ENCODE data around the gene SNX13. TPM values are rescaled to one million over a fixed set of nuclear protein-coding genes. Genes with fewer than 3 reads are reported as not detected.
"Not testable (repeated sequence)": the region's sequence is repeated elsewhere in the genome, so short reads cannot be mapped to it uniquely, and the experiment has no call there.

The SNX13 gene
- total and polyA plus RNA-seq, 8 donors, result 36.1 to 51.4 (median 43.2) TPM

DNA sequence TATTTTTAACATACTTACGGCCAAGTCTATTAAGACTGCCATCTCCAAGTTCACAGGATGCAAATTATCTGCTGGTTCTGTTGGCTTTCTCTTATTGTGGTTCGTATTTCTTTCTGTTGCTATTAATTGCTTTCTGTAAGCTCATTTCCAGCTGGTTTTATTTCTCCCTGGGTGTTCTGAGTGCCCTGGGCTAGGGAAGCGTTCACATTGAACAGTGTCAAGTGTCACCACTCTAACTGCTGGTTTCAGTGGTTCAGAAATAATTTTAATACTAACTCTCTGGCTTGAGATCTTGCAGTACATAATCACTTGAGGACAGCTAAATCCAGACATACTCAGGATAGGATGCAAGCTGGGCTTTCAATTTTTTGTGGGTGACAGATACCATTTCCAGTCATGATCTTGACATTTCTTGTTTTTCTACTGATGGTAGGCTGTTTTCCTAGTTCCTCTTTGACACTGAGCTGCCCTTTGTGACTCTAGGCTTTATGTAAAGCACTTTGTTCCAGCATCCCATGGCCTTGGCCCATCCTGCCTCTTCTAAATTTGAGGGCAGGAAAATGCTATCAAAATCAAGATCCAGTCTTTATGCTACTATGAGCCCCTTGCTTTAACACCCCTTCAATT is 117.6 kb downstream of the SNX13 start:
- H3K36me3 ChIP-seq, result peaks cover 0 to 28% of the 10 kb centered on the region in 2 donors
- H3K27me3 ChIP-seq, result no peaks in the 10 kb centered on the region
- H3K27ac ChIP-seq, result no peak overlapping the region
- DNase-seq, result no peak
- H3K4me1 ChIP-seq, result no peaks in the 10 kb centered on the region
- TF ChIP-seq, protein P1, sequence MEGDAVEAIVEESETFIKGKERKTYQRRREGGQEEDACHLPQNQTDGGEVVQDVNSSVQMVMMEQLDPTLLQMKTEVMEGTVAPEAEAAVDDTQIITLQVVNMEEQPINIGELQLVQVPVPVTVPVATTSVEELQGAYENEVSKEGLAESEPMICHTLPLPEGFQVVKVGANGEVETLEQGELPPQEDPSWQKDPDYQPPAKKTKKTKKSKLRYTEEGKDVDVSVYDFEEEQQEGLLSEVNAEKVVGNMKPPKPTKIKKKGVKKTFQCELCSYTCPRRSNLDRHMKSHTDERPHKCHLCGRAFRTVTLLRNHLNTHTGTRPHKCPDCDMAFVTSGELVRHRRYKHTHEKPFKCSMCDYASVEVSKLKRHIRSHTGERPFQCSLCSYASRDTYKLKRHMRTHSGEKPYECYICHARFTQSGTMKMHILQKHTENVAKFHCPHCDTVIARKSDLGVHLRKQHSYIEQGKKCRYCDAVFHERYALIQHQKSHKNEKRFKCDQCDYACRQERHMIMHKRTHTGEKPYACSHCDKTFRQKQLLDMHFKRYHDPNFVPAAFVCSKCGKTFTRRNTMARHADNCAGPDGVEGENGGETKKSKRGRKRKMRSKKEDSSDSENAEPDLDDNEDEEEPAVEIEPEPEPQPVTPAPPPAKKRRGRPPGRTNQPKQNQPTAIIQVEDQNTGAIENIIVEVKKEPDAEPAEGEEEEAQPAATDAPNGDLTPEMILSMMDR (IDR thresholded peaks at IDR 0.05), result no peak
- H3K9me3 ChIP-seq, result no peaks in the 10 kb centered on the region
- ATAC-seq, result no peak
- H3K4me3 ChIP-seq, result no peak overlapping the region
- intact Hi-C loops (cut with DNase I), result no loop called here

DNA sequence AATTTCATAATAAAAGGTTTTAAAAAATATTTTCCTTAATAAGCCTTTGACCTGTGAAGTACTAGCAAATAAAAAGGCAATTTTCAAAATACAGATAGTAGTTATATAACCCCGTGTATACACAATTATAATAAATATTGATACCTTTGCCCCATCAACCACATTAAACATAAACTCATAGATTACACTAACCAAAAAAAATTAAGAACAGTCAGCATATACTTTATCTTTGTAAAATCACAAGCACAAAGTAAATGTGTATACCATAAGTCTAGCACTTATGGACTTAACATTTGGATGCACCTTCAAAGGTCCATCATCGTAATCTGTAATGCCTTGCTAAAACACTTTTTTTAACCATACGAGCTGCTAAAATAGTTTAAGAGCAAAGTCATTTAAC is 123.4 kb downstream of the SNX13 start:
- ATAC-seq (no peak), DNase-seq (no peak)
- Histone ChIP-seq H3K9me3 (peaks cover 0 to 11% of the 10 kb centered on the region in 2 donors), H3K27ac (no peak overlapping the region), H3K27me3 (no peaks in the 10 kb centered on the region), H3K4me1 (no peaks in the 10 kb centered on the region), H3K36me3 (peaks cover 0 to 37% of the 10 kb centered on the region in 2 donors), H3K4me3 (no peak overlapping the region)
- intact Hi-C loops (cut with DNase I), result no loop called here
- TF ChIP-seq, protein P1 (IDR thresholded peaks at IDR 0.05), result no peak

DNA sequence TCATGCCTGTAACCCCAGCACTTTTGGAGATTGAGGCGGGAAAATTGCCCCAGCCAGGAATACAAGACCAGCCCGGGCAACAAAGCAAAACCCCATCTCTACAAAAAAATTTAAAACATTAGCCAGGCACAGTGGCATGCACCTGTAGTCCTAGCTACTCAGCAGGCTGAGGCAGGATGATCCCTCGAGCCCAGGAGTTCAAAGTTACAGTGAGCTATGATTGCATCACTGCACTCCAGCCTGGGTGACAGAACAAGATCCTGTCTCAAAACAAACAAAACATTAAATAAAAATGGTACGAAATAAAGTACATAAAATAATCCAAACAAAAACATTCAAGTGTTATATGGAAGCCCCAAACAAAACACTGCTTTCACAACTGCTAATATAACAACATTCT is 125.0 kb downstream of the SNX13 start:
- intact Hi-C loops (cut with DNase I), result no loop called here
- no peak overlapping the region for H3K4me3 ChIP-seq
- no peaks in the 10 kb centered on the region for H3K27me3 ChIP-seq
- H3K4me1 ChIP-seq, result no peaks in the 10 kb centered on the region
- ATAC-seq (no peak), DNase-seq (no peak)
- no peak overlapping the region for H3K27ac ChIP-seq
- H3K36me3 ChIP-seq, result peaks cover 0 to 37% of the 10 kb centered on the region in 2 donors
- TF ChIP-seq, protein P1 (IDR thresholded peaks at IDR 0.05), result no peak
- peaks cover 0 to 14% of the 10 kb centered on the region in 2 donors for H3K9me3 ChIP-seq

DNA sequence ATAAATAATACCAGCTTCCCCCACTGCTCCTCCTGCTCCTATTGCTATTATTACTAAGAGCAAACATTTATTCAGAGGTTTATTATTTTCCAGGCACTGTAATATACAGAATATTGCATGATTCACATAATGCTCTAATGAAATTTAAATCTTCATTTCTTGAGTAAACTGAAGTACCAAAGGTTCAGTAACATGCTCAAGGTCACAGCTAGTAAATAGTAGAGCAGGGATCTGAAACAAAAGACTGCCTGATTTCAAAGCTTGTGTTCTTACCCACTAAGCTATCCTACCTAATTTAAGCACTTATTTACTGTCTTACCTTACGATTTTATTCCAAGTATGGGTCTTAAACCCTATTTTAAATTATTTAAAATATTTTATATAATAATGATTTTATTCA is 126.2 kb downstream of the SNX13 start:
- no peak overlapping the region for H3K27ac ChIP-seq
- H3K36me3 ChIP-seq, result peaks cover 0 to 37% of the 10 kb centered on the region in 2 donors
- H3K9me3 ChIP-seq, result peaks cover 0 to 14% of the 10 kb centered on the region in 2 donors
- ATAC-seq, result no peak
- H3K4me1 ChIP-seq, result no peaks in the 10 kb centered on the region
- no peak for DNase-seq
- H3K27me3 ChIP-seq, result no peaks in the 10 kb centered on the region
- H3K4me3 ChIP-seq, result no peak overlapping the region
- intact Hi-C loops (cut with DNase I), result no loop called here
- TF ChIP-seq, protein P1 (IDR thresholded peaks at IDR 0.05), result no peak

DNA sequence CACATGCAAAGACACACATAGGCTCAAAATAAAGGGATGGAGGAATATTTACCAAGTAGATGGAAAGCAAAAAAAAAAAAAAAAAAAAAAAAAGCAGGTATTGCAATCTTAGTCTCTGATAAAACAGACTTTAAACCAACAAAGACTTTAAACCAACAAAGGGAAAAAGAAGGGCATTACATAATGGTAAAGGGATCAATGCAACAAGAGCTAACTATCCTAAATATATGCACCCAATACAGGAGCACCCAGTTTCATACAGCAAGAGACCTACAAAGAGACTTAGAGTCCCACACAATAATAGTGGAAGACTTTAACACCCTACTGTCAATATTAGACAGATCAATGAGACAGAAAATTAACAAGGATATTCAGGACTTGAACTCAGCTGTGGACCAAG is 131.1 kb downstream of the SNX13 start:
- intact Hi-C loops (cut with DNase I); DNase-seq; ATAC-seq: not testable (repeated sequence)

DNA sequence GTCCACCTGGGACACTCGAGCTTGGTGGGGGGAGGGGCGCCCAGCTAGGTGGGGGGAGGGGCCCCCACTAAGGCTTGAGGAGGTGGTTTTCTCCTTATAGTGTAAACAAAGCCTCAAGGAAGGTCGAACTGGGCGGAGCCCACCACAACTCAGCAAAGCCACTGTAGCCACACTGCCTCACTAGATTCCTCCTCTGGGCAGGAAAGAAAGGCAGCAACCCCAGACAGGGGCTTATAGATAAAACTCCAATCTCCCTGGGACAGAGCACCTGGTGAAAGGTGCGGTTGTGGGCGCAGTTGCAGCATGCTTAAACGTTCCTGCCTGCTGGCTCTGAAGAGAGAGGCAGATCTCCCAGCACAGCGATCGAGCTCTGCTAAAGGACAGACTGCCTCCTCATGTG is 133.1 kb downstream of the SNX13 start:
- H3K27ac ChIP-seq, result no peak overlapping the region
- DNase-seq (no peak), ATAC-seq (no peak)
- intact Hi-C loops (cut with DNase I), result no loop called here
- no peaks in the 10 kb centered on the region for H3K27me3 ChIP-seq
- peaks cover 0 to 29% of the 10 kb centered on the region in 2 donors for H3K36me3 ChIP-seq
- TF ChIP-seq, protein P1 (IDR thresholded peaks at IDR 0.05), result no peak
- no peak overlapping the region for H3K4me3 ChIP-seq
- no peaks in the 10 kb centered on the region for H3K4me1 ChIP-seq
- peaks cover 0 to 7% of the 10 kb centered on the region in 2 donors for H3K9me3 ChIP-seq

More for the DNA sequence above, 131.1 kb downstream of the SNX13 start:
- Histone ChIP-seq H3K9me3 (peaks cover 0 to 14% of the 10 kb centered on the region in 2 donors), H3K36me3 (peaks cover 0 to 33% of the 10 kb centered on the region in 2 donors)
- not testable (repeated sequence) for H3K4me1 ChIP-seq, H3K4me3 ChIP-seq, H3K27me3 ChIP-seq, H3K27ac ChIP-seq

Data from left lung (tissue), 10 donors.